Activated T-cell treated with anti-CD3 and anti-CD28 coated beads, Interleukin-2, amount 50 U/mL, for 72 hours (primary cell): Measurements from ENCODE around the gene LAMP5. TPM values are rescaled to one million over a fixed set of nuclear protein-coding genes. Genes with fewer than 3 reads are reported as not detected.

ENCODE experiments used
- ATAC-seq, 2 donors: fragments of 150-1000 bp; cut with Tn5 transposase; replicated peaks in 1 of 2; 2 replicates each; pipeline ENCODE4 v1.10.0; 2021; ENCODE audit warnings: moderate library complexity in 2 of 2, mild to moderate bottlenecking in 1 of 2
- DNase-seq, 2 donors: peaks; one replicate each; pipeline ENCODE4 v3.0.0; 2021 to 2022; ENCODE audit warnings: mixed read lengths in 1 of 2
- H3K27ac Mint-ChIP-seq: one replicate; pipeline ENCODE4 v1.8.0; 2022; ENCODE audit warnings: mild to moderate bottlenecking, moderate library complexity, mixed read lengths
- H3K27me3 Mint-ChIP-seq: one replicate; pipeline ENCODE4 v1.8.0; 2022; ENCODE audit warnings: low read depth, mixed read lengths
- H3K36me3 Mint-ChIP-seq, 2 donors: one replicate each; pipeline ENCODE4 v1.8.0; 2022; ENCODE audit warnings: mixed read lengths in 2 of 2, mild to moderate bottlenecking in 1 of 2; ENCODE audit not compliant: insufficient read depth in 2 of 2
- H3K4me1 Mint-ChIP-seq: one replicate; pipeline ENCODE4 v1.8.0; 2022; ENCODE audit warnings: low read depth, mixed read lengths
- H3K4me3 Mint-ChIP-seq, 2 donors: one replicate each; pipeline ENCODE4 v1.8.0; 2022; ENCODE audit warnings: mild to moderate bottlenecking in 2 of 2, mixed read lengths in 2 of 2, moderate library complexity in 2 of 2
- H3K9me3 Mint-ChIP-seq, 2 donors: one replicate each; pipeline ENCODE4 v1.8.0; 2022; ENCODE audit warnings: mixed read lengths in 2 of 2
- total RNA-seq, 2 donors: library from RNA; stranded (reverse); gene quantifications; one replicate each; pipeline ENCODE4 v1.2.3, GENCODE V29; 2022

The LAMP5 gene
- total RNA-seq, 2 donors from 2014 or later, result not detected

DNA sequence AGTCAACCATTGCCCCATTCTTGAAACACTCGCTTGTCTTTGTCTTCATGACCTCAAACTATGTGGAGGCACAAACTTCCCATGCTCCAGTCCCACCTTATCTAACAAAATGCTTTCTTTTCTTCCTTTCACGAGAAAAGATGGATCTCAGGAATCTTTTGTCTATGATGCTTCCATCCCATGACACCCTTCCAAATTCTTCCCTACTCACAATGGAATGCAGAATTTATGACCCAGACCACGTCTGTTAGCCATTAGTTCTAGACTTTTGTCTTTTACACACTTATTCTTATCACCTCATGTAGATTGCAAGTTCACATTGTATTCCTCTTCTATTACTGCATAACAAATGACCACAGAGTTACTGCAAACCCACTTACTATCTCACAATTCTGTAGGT is 24.2 kb upstream of the LAMP5 start:
- Mint-ChIP-seq H3K27me3 (no peaks in the 10 kb centered on the region), H3K4me1 (no peaks in the 10 kb centered on the region), H3K9me3 (peaks cover 2 to 6% of the 10 kb centered on the region in 2 donors), H3K27ac (no peak overlapping the region), H3K4me3 (no peak overlapping the region), H3K36me3 (peaks cover 0 to 2% of the 10 kb centered on the region in 2 donors)
- no peak for DNase-seq
- ATAC-seq, result no peak

DNA sequence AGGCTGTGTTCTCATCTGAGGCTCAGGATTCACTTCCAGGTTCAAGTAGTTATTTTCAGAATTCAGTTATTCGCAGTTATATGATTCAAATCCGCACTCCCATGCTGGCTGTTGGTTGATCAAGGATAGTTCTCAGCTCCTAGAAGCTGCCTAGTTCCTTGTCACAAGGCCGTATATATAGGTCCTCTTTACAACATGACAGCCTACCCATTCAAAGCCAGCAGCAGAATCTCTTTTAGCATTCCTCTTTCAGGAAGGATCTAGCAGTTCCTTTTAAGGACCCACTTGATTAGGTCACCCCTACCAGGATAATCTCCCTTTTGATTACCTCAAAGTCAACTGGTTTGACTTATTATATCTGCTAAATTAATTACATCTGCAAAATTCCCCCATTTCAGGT is 23.8 kb upstream of the LAMP5 start:
- Mint-ChIP-seq H3K36me3 (peaks cover 0 to 2% of the 10 kb centered on the region in 2 donors), H3K4me3 (no peak overlapping the region), H3K27me3 (no peaks in the 10 kb centered on the region), H3K9me3 (peaks cover 3 to 6% of the 10 kb centered on the region in 2 donors), H3K27ac (no peak overlapping the region), H3K4me1 (no peaks in the 10 kb centered on the region)
- DNase-seq (no peak), ATAC-seq (no peak)

GRCh38 chr20:9491324-9491723 is 23.1 kb upstream of the LAMP5 start:
- no peaks in the 10 kb centered on the region for H3K27me3 Mint-ChIP-seq
- no peak overlapping the region for H3K4me3 Mint-ChIP-seq
- ATAC-seq, result no peak
- DNase-seq, result no peak
- no peaks in the 10 kb centered on the region for H3K4me1 Mint-ChIP-seq
- peaks cover 0 to 2% of the 10 kb centered on the region in 2 donors for H3K36me3 Mint-ChIP-seq
- H3K27ac Mint-ChIP-seq, result no peak overlapping the region
- H3K9me3 Mint-ChIP-seq, result peaks cover 4 to 6% of the 10 kb centered on the region in 2 donors

DNA sequence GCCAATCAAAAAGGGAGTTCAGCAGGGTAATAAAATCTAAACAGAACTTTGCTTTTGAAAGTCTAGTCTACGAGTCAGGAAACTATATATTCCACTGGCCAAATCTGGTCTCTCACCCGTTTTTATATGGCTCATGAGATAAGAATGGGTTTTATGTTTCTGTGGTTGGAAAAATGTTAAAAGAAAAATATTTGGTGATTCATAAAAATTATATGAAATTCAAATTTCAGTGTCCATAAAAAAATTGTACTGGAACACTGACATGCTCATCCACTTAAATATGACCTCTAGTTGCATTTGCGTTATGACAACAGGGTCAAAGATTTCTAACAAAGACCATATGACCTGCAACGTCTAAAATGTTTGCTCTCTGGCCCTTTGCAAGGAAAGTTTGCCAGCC is 22.3 kb upstream of the LAMP5 start:
- Mint-ChIP-seq H3K9me3 (peaks cover 4 to 6% of the 10 kb centered on the region in 2 donors), H3K36me3 (no peaks in the 10 kb centered on the region), H3K27ac (no peak overlapping the region), H3K4me1 (no peaks in the 10 kb centered on the region), H3K4me3 (no peak overlapping the region), H3K27me3 (no peaks in the 10 kb centered on the region)
- DNase-seq, result no peak
- ATAC-seq, result no peak

GRCh38 chr20:9493803-9494202 is 20.6 kb upstream of the LAMP5 start:
- ATAC-seq (no peak), DNase-seq (no peak)
- peaks cover 4 to 6% of the 10 kb centered on the region in 2 donors for H3K9me3 Mint-ChIP-seq
- H3K4me1 Mint-ChIP-seq, result no peaks in the 10 kb centered on the region
- no peaks in the 10 kb centered on the region for H3K27me3 Mint-ChIP-seq
- no peak overlapping the region for H3K4me3 Mint-ChIP-seq
- H3K36me3 Mint-ChIP-seq, result no peaks in the 10 kb centered on the region
- no peak overlapping the region for H3K27ac Mint-ChIP-seq

GRCh38 chr20:9495701-9496100 is 18.7 kb upstream of the LAMP5 start:
- Mint-ChIP-seq H3K27me3 (no peaks in the 10 kb centered on the region), H3K4me1 (no peaks in the 10 kb centered on the region), H3K36me3 (no peaks in the 10 kb centered on the region), H3K9me3 (peaks cover 0 to 6% of the 10 kb centered on the region in 2 donors), H3K27ac (no peak overlapping the region), H3K4me3 (no peak overlapping the region)
- DNase-seq, result no peak
- no peak for ATAC-seq

GRCh38 chr20:9496155-9496554 is 18.2 kb upstream of the LAMP5 start:
- H3K27ac Mint-ChIP-seq, result no peak overlapping the region
- no peaks in the 10 kb centered on the region for H3K4me1 Mint-ChIP-seq
- H3K36me3 Mint-ChIP-seq, result no peaks in the 10 kb centered on the region
- peaks cover 0 to 6% of the 10 kb centered on the region in 2 donors for H3K9me3 Mint-ChIP-seq
- H3K4me3 Mint-ChIP-seq, result no peak overlapping the region
- DNase-seq (no peak), ATAC-seq (no peak)
- no peaks in the 10 kb centered on the region for H3K27me3 Mint-ChIP-seq

- DNase-seq (no peak), ATAC-seq (no peak)
- peaks cover 0 to 6% of the 10 kb centered on the region in 2 donors for H3K9me3 Mint-ChIP-seq
- H3K27me3 Mint-ChIP-seq, result no peaks in the 10 kb centered on the region
- H3K4me1 Mint-ChIP-seq, result no peaks in the 10 kb centered on the region
- H3K36me3 Mint-ChIP-seq, result no peaks in the 10 kb centered on the region
- H3K27ac Mint-ChIP-seq, result no peak overlapping the region
- no peak overlapping the region for H3K4me3 Mint-ChIP-seq
Measured at GRCh38 chr20:9498322-9498721, 16.1 kb upstream of the LAMP5 start.

GRCh38 chr20:9499126-9499899 is 15.1 kb upstream of the LAMP5 start:
- Mint-ChIP-seq H3K9me3 (peaks cover 0 to 6% of the 10 kb centered on the region in 2 donors), H3K36me3 (no peaks in the 10 kb centered on the region), H3K27ac (no peak overlapping the region), H3K4me1 (no peaks in the 10 kb centered on the region), H3K4me3 (no peak overlapping the region), H3K27me3 (no peaks in the 10 kb centered on the region)
- no peak for ATAC-seq
- DNase-seq, result no peak

GRCh38 chr20:9500121-9500520 is 14.3 kb upstream of the LAMP5 start:
- Mint-ChIP-seq H3K4me1 (no peaks in the 10 kb centered on the region), H3K27ac (no peak overlapping the region), H3K27me3 (no peaks in the 10 kb centered on the region), H3K9me3 (peaks cover 0 to 6% of the 10 kb centered on the region in 2 donors), H3K36me3 (no peaks in the 10 kb centered on the region), H3K4me3 (no peak overlapping the region)
- ATAC-seq (no peak), DNase-seq (no peak)

DNA sequence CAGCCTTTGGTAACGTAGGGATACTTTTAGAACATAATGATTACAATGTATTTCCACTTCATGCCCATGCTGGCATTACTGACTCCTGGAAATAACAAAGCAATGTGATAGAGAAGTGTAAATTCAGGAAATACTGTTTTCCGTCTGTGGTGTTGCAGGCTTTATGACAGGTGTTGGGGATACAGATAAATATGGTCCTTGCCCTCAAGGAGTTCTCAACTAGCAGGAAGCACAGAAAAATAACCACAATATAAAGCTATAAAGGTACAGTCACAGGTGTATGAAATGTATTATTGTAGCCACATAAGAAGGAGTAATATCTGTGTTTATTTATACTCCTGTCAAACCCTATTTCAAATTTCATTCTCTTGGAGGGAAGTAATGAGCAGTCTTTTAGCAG is 12.9 kb upstream of the LAMP5 start:
- Mint-ChIP-seq H3K4me1 (no peaks in the 10 kb centered on the region), H3K27ac (no peak overlapping the region), H3K36me3 (no peaks in the 10 kb centered on the region), H3K9me3 (no peaks in the 10 kb centered on the region), H3K4me3 (no peak overlapping the region), H3K27me3 (peaks cover 8% of the 10 kb centered on the region)
- DNase-seq (no peak), ATAC-seq (no peak)

GRCh38 chr20:9503526-9504245 is 10.7 kb upstream of the LAMP5 start:
- no peaks in the 10 kb centered on the region for H3K36me3 Mint-ChIP-seq
- H3K4me1 Mint-ChIP-seq, result no peaks in the 10 kb centered on the region
- ATAC-seq (no peak), DNase-seq (no peak)
- H3K27me3 Mint-ChIP-seq, result peaks cover 18% of the 10 kb centered on the region
- H3K27ac Mint-ChIP-seq, result no peak overlapping the region
- no peak overlapping the region for H3K4me3 Mint-ChIP-seq
- H3K9me3 Mint-ChIP-seq, result no peaks in the 10 kb centered on the region

DNA sequence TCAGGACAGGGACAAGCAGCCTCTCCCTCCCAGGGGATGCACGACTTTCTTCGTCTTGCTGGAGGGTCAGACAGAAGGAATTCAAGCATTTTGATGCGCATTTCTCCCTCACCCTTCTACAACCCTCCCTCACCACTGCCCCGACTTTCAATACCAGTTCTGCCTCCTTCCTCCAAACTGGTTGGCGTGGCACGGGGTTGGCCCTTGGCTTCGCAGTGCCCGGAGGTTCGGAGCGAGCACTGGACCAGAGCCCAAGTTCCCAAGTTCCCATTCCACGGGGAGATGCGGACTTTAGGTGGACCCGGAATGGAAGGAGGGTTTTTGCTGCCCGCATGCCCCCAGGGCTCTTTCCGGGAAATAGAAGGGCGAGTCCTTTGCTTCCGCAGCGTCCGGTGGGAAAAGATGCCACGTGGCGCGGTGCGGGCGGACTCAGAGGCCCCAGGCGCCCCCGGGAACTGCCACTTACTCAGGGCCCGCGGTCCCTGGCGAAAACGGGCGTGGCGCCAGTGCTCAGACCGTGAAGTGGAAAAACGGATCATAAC is 8.0 kb upstream of the LAMP5 start:
- no peaks in the 10 kb centered on the region for H3K4me1 Mint-ChIP-seq
- peaks cover 0 to 2% of the 10 kb centered on the region in 2 donors for H3K9me3 Mint-ChIP-seq
- peaks cover 39% of the 10 kb centered on the region for H3K27me3 Mint-ChIP-seq
- H3K36me3 Mint-ChIP-seq, result peaks cover 0 to 2% of the 10 kb centered on the region in 2 donors
- ATAC-seq (no peak), DNase-seq (no peak)
- no peak overlapping the region for H3K27ac Mint-ChIP-seq
- no peak overlapping the region for H3K4me3 Mint-ChIP-seq
